ENCODE results near the gene CRELD2. TPM values are rescaled to one million over a fixed set of nuclear protein-coding genes. Genes with fewer than 3 reads are reported as not detected.

Gene CRELD2
- total RNA-seq, 4 donors from 2014 or later, result 50.3 to 244 (median 154) TPM

- no peaks in the 10 kb centered on the region for H3K9me3 ChIP-seq
- no peak for DNase-seq
- intact Hi-C loops (cut with DNase I), result loop anchor here (10.0 kb wide), 1 partner anchor 64 kb away; the partner anchor contains the start of gene ZBED4
- TF ChIP-seq POLR2A (IDR thresholded peaks at IDR 0.05), result no peak
- no peak for TF ChIP-seq CTCF (IDR thresholded peaks at IDR 0.05)
- H3K36me3 ChIP-seq, result peaks cover 0 to 20% of the 10 kb centered on the region in 2 donors
- H3K27ac ChIP-seq, result peak overlapping the region in 2 of 3 donors; percentile 40 to 96
- no peaks in the 10 kb centered on the region for H3K27me3 ChIP-seq
- peak overlapping the region in 2 of 3 donors; percentile 43 to 67 for H3K4me3 ChIP-seq (replicated peaks in 1 of 3)
- peaks cover 16 to 20% of the 10 kb centered on the region in 2 donors for H3K4me1 ChIP-seq
- 76 to 84% methylated on average over 14 to 19 of the region's 47 CpGs for WGBS, 2 donors
These were observed 762 bp downstream of the CRELD2 start for GRCh38 chr22:49918911-49919881.

DNA sequence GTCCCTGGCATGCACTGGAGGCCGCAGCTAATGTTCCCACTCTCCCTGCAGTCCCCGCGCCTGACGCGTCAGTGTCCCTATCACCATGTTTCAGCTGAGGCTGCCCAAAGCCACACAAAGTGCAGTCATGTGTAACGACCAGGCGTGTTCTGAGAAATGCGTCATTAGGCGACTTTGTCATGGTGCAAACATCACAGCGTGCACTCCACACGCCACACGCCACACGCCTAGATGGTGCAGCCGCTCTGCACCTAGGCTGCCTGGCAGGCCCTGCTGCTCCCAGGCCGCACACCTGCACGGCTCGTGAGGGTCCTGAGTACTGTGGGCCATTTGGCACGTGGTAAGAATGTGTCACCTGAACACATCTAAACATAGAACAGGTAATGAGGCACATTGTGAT lies 2.4 kb downstream of the CRELD2 start:
- TF ChIP-seq CTCF (IDR thresholded peaks at IDR 0.05) (no peak), POLR2A (IDR thresholded peaks at IDR 0.05) (no peak)
- H3K27ac ChIP-seq, result no peak overlapping the region
- no peaks in the 10 kb centered on the region for H3K27me3 ChIP-seq
- WGBS, 2 donors, result 84 to 96% methylated on average over 16 of the region's 18 CpGs
- peaks cover 0 to 31% of the 10 kb centered on the region in 2 donors for H3K36me3 ChIP-seq
- H3K4me1 ChIP-seq, result peaks cover 16 to 20% of the 10 kb centered on the region in 2 donors
- H3K9me3 ChIP-seq, result no peaks in the 10 kb centered on the region
- no peak for DNase-seq
- H3K4me3 ChIP-seq (replicated peaks in 1 of 3), result no peak overlapping the region
- intact Hi-C loops (cut with DNase I), result loop anchor here (10.0 kb wide), 2 partner anchors 156 to 294 kb away; no protein-coding TSS in a partner anchor

- Histone ChIP-seq H3K4me3 (replicated peaks in 1 of 3) (no peak overlapping the region), H3K36me3 (peaks cover 0 to 35% of the 10 kb centered on the region in 2 donors), H3K4me1 (peaks cover 16 to 19% of the 10 kb centered on the region in 2 donors), H3K9me3 (no peaks in the 10 kb centered on the region), H3K27ac (no peak overlapping the region), H3K27me3 (no peaks in the 10 kb centered on the region)
- intact Hi-C loops (cut with DNase I), result loop anchor here (10.0 kb wide), 2 partner anchors 157 to 293 kb away; no protein-coding TSS in a partner anchor
- no peak for DNase-seq
- 92 to 93% methylated on average over 28 to 31 of the region's 35 CpGs for WGBS, 2 donors
- TF ChIP-seq CTCF (IDR thresholded peaks at IDR 0.05) (no peak), POLR2A (IDR thresholded peaks at IDR 0.05) (no peak)
These were observed 3.3 kb downstream of the CRELD2 start for GRCh38 chr22:49921508-49922278.

DNA sequence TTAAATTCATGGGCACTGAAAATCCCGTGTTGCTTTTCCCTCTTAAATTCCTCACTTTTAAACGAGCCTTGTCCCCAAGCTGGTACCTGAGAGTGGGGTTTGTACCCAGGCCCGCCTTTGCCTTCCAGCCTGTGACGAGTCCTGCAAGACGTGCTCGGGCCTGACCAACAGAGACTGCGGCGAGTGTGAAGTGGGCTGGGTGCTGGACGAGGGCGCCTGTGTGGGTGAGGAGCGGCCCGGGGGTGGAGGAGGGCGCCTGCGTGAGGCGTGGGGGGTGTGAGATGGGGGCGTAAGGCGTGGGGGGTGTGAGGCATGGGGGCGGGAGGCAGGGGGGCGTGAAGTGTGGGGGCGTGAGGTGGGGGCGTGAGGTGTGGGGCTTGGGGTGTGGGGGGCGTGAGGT lies 4.0 kb downstream of the CRELD2 start:
- WGBS, 2 donors, result 93 to 95% methylated on average over 12 to 15 of the region's 22 CpGs
- H3K27ac ChIP-seq, result no peak overlapping the region
- peaks cover 0 to 35% of the 10 kb centered on the region in 2 donors for H3K36me3 ChIP-seq
- TF ChIP-seq CTCF (IDR thresholded peaks at IDR 0.05) (no peak), POLR2A (IDR thresholded peaks at IDR 0.05) (no peak)
- H3K27me3 ChIP-seq, result no peaks in the 10 kb centered on the region
- peaks cover 9 to 11% of the 10 kb centered on the region in 2 donors for H3K4me1 ChIP-seq
- DNase-seq, result no peak
- intact Hi-C loops (cut with DNase I), result loop anchor here (10.0 kb wide), 2 partner anchors 158 to 292 kb away; no protein-coding TSS in a partner anchor
- H3K4me3 ChIP-seq (replicated peaks in 1 of 3), result no peak overlapping the region
- no peaks in the 10 kb centered on the region for H3K9me3 ChIP-seq

Measured in thyroid gland (tissue), 4 donors.